Trophoblast cell (in vitro differentiated cells and primary cell): ENCODE measurements around the gene SLC66A3.

ENCODE experiments used
- DNase-seq, 2 donors: peaks; one replicate each; pipeline ENCODE4 v3.0.0-alpha.2; 2016
- H2AFZ ChIP-seq: 2 replicates; pipeline ENCODE4 v1.6.1; 2013; ENCODE audit warnings: low read length, moderate library complexity, mild to moderate bottlenecking; ENCODE audit not compliant: insufficient read depth, poor library complexity
- H2AK5ac ChIP-seq: 2 replicates; pipeline ENCODE4 v1.6.1; 2013; ENCODE audit warnings: mild to moderate bottlenecking, low read length
- H2BK120ac ChIP-seq: 2 replicates; pipeline ENCODE4 v1.6.1; 2013; ENCODE audit warnings: low read length, mild to moderate bottlenecking, moderate library complexity; ENCODE audit not compliant: insufficient read depth, poor library complexity
- H2BK12ac ChIP-seq: 2 replicates; pipeline ENCODE4 v1.6.1; 2013; ENCODE audit warnings: mild to moderate bottlenecking, low read length, moderate library complexity
- H2BK5ac ChIP-seq: 2 replicates; pipeline ENCODE4 v1.6.1; 2013; ENCODE audit warnings: low read length, low read depth, moderate library complexity, mild to moderate bottlenecking; ENCODE audit not compliant: poor library complexity
- H3K14ac ChIP-seq: 2 replicates; pipeline ENCODE4 v1.6.1; 2013; ENCODE audit warnings: mild to moderate bottlenecking, low read length
- H3K18ac ChIP-seq: 2 replicates; pipeline ENCODE4 v1.6.1; 2013; ENCODE audit warnings: mild to moderate bottlenecking, low read length
- H3K23ac ChIP-seq: 2 replicates; pipeline ENCODE4 v1.6.1; 2013; ENCODE audit warnings: low read length
- H3K27ac ChIP-seq: 2 replicates; pipeline ENCODE4 v1.5.1; 2013; ENCODE audit warnings: low read depth, mild to moderate bottlenecking, inconsistent platforms, low read length, moderate library complexity
- H3K27me3 ChIP-seq: 2 replicates; pipeline ENCODE4 v1.6.1; 2013; ENCODE audit warnings: inconsistent platforms, mild to moderate bottlenecking, low read length, moderate library complexity; ENCODE audit not compliant: insufficient read depth
- H3K36me3 ChIP-seq, 2 experiments: 1 replicate in 1 of 2; 2 replicates in 1 of 2; pipeline ENCODE4 v1.6.1; 2013; ENCODE audit warnings: low read length in 2 of 2, mild to moderate bottlenecking in 2 of 2, moderate library complexity in 1 of 2; ENCODE audit not compliant: insufficient read depth in 2 of 2, control insufficient read depth in 1 of 2
- H3K4ac ChIP-seq: 2 replicates; pipeline ENCODE4 v1.6.1; 2013; ENCODE audit warnings: low read depth, mild to moderate bottlenecking, low read length, moderate library complexity
- H3K4me1 ChIP-seq, 2 experiments: 1 replicate in 1 of 2; 2 replicates in 1 of 2; pipeline ENCODE4 v1.6.1; 2013; ENCODE audit warnings: low read length in 2 of 2, mild to moderate bottlenecking in 2 of 2, moderate library complexity in 1 of 2; ENCODE audit not compliant: insufficient read depth in 2 of 2, control insufficient read depth in 1 of 2
- H3K4me2 ChIP-seq: 2 replicates; pipeline ENCODE4 v1.6.1; 2013; ENCODE audit warnings: inconsistent platforms, mild to moderate bottlenecking, low read length, moderate library complexity
- H3K4me3 ChIP-seq: 2 replicates; pipeline ENCODE4 v1.5.1; 2013; ENCODE audit warnings: mild to moderate bottlenecking, low read depth, low read length, inconsistent platforms
- H3K79me1 ChIP-seq: one replicate; pipeline ENCODE4 v1.6.1; 2013; ENCODE audit warnings: low read length
- H3K79me2 ChIP-seq: 2 replicates; pipeline ENCODE4 v1.6.1; 2013; ENCODE audit warnings: low read length, mild to moderate bottlenecking; ENCODE audit not compliant: control insufficient read depth, insufficient read depth, poor library complexity
- H3K9ac ChIP-seq: 2 replicates; pipeline ENCODE4 v1.6.1; 2013; ENCODE audit warnings: mild to moderate bottlenecking, low read length
- H3K9me3 ChIP-seq: 2 replicates; pipeline ENCODE4 v1.6.1; 2013; ENCODE audit warnings: low read depth, mild to moderate bottlenecking, control low read depth, inconsistent platforms, low read length; ENCODE audit not compliant: insufficient read depth
- H4K12ac ChIP-seq: 2 replicates; pipeline ENCODE4 v1.6.1; 2013; ENCODE audit warnings: low read depth, mild to moderate bottlenecking, low read length, moderate library complexity
- H4K8ac ChIP-seq: 2 replicates; pipeline ENCODE4 v1.6.1; 2013; ENCODE audit warnings: low read depth, mild to moderate bottlenecking, low read length, moderate library complexity
- H4K91ac ChIP-seq: one replicate; pipeline ENCODE4 v1.6.1; 2013; ENCODE audit warnings: low read depth, mild to moderate bottlenecking, low read length, moderate library complexity
- WGBS: extraction: QIAGEN DNeasy Blood & Tissue Kit; methylation state at CpG from one replicate; pipeline ENCODE4 v1.1.7; 2013; ENCODE audit warnings: missing lambda C conversion rate; ENCODE audit not compliant: insufficient read length, insufficient coverage; ENCODE audit errors: extremely low coverage; 5-methylcytosine and 5-hydroxymethylcytosine counted together

Gene SLC66A3

DNA sequence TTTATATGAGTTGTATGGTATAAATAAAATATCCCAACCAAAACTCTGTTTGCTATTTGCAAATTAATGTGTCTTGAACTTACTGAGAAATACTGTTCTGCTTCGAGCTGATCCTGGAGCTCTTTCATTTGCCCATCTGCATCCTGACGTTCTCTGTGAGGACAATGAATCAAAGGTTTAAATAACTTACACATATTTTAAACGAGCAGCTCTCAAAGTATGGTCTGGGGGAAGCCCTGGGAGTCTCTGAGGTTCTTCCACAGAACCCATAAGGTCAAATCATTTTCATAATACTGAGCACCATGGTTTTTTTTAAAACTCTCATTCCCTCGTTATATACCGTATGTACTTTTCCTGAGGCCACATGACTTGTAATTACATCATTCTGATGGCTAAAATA, 46.7 kb downstream of the SLC66A3 start:
- no peak overlapping the region for H3K14ac ChIP-seq
- no peak overlapping the region for H3K4me2 ChIP-seq
- no peaks in the 10 kb centered on the region for H3K79me1 ChIP-seq
- H3K23ac ChIP-seq, result no peak overlapping the region
- H3K4me1 ChIP-seq, result no peaks in the 10 kb centered on the region
- no CpG with 5 or more reads among the region's 5 CpGs for WGBS
- no peak overlapping the region for H3K9ac ChIP-seq
- no peak for DNase-seq
- no peaks in the 10 kb centered on the region for H3K9me3 ChIP-seq
- no peak overlapping the region for H2BK5ac ChIP-seq
- H3K36me3 ChIP-seq, result peaks cover 4 to 9% of the 10 kb centered on the region in 2 experiments
- H4K8ac ChIP-seq, result no peak overlapping the region
- H3K4me3 ChIP-seq, result no peak overlapping the region
- no peak overlapping the region for H2AFZ ChIP-seq
- H3K4ac ChIP-seq, result no peak overlapping the region
- no peak overlapping the region for H2BK12ac ChIP-seq
- H3K18ac ChIP-seq, result no peak overlapping the region
- no peaks in the 10 kb centered on the region for H3K27me3 ChIP-seq
- no peak overlapping the region for H2BK120ac ChIP-seq
- no peaks in the 10 kb centered on the region for H3K79me2 ChIP-seq
- no peak overlapping the region for H3K27ac ChIP-seq
- H4K12ac ChIP-seq, result no peak overlapping the region
- no peak overlapping the region for H4K91ac ChIP-seq
- no peak overlapping the region for H2AK5ac ChIP-seq

DNA sequence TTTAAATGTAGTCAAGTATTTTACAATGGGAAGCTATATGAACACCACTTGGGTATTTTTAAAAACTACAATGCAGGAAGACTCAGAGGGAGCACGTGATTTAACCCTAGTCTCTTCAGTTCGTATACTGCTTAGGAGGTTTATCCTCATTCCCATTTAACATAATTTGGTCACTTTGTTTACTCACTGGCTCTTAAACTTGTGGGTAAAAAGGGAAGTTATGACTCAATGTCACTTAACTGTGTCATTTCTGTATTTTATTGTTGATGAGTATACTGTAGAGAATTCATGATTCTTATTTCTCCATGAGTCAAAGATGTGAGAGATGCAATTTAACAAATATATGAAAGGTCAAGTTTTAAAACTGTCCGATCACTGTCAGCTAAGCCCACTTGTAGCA, 48.2 kb downstream of the SLC66A3 start:
- peaks cover 4 to 7% of the 10 kb centered on the region in 2 experiments for H3K36me3 ChIP-seq
- no peaks in the 10 kb centered on the region for H3K9me3 ChIP-seq
- no peak overlapping the region for H3K4me2 ChIP-seq
- H3K4me3 ChIP-seq, result no peak overlapping the region
- no peaks in the 10 kb centered on the region for H3K79me2 ChIP-seq
- no peak overlapping the region for H2AK5ac ChIP-seq
- no peak overlapping the region for H3K14ac ChIP-seq
- H3K27me3 ChIP-seq, result no peaks in the 10 kb centered on the region
- no peak overlapping the region for H3K23ac ChIP-seq
- H2BK120ac ChIP-seq, result no peak overlapping the region
- H4K12ac ChIP-seq, result no peak overlapping the region
- no CpG with 5 or more reads among the region's 3 CpGs for WGBS
- H2AFZ ChIP-seq, result no peak overlapping the region
- H3K79me1 ChIP-seq, result no peaks in the 10 kb centered on the region
- H2BK12ac ChIP-seq, result no peak overlapping the region
- no peak overlapping the region for H2BK5ac ChIP-seq
- no peak overlapping the region for H3K27ac ChIP-seq
- no peak overlapping the region for H3K4ac ChIP-seq
- no peak overlapping the region for H4K8ac ChIP-seq
- H3K9ac ChIP-seq, result no peak overlapping the region
- H3K18ac ChIP-seq, result no peak overlapping the region
- no peak overlapping the region for H4K91ac ChIP-seq
- H3K4me1 ChIP-seq, result no peaks in the 10 kb centered on the region
- DNase-seq, result peak in 1 of 2 donors; percentile 26

DNA sequence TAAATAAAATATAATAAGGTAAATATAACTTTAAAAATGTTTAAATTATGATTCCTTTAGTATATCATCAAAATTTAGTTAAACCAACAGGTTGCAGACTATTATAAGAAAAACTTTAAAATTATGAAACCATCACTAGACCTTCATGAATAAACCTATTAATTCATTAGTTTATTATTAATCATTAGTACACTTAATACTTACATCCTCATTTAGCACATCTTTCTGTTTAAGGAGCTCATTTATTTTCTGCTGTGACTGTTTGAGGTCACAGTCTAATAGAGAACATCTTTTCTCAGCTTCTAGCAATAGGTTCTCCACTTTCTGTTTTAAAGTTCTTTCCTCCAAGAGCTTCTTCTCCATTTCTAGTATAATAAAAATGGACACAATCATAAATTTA, 52.8 kb downstream of the SLC66A3 start:
- no peak for DNase-seq
- Histone ChIP-seq H3K23ac (no peak overlapping the region), H2BK120ac (no peak overlapping the region), H2BK5ac (no peak overlapping the region), H3K4me1 (no peaks in the 10 kb centered on the region), H2BK12ac (no peak overlapping the region), H4K91ac (no peak overlapping the region), H3K79me1 (no peaks in the 10 kb centered on the region), H3K14ac (no peak overlapping the region), H3K27me3 (no peaks in the 10 kb centered on the region), H3K9ac (no peak overlapping the region), H3K36me3 (peaks cover 5 to 7% of the 10 kb centered on the region in 2 experiments), H3K18ac (no peak overlapping the region), H2AFZ (no peak overlapping the region), H3K79me2 (no peaks in the 10 kb centered on the region), H3K4me3 (no peak overlapping the region), H3K27ac (no peak overlapping the region), H3K9me3 (no peaks in the 10 kb centered on the region), H3K4ac (no peak overlapping the region), H4K12ac (no peak overlapping the region), H4K8ac (no peak overlapping the region), H2AK5ac (no peak overlapping the region), H3K4me2 (no peak overlapping the region)

DNA sequence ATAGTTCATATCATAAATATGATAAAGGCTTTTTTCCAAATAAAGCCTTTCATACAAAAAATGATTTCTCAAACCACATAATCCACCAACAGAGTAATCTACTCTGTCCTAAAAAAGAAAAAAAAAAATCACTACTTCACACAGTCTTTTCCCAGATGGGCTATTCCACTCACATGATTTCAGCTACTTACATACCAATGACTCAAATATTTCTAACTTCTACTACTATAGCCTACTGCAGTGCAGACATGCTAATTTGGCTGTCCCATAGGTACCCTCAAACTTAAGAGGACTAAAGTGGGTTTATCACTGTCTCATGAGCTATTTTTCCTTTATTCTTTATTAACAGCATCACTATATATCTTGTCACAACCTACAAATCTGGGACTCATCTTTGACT, 57.4 kb downstream of the SLC66A3 start:
- Histone ChIP-seq H3K18ac (no peak overlapping the region), H4K91ac (no peak overlapping the region), H2AK5ac (no peak overlapping the region), H4K8ac (no peak overlapping the region), H3K79me2 (no peaks in the 10 kb centered on the region), H3K9me3 (no peaks in the 10 kb centered on the region), H3K9ac (no peak overlapping the region), H3K23ac (no peak overlapping the region), H3K4me1 (peaks cover 0 to 3% of the 10 kb centered on the region in 2 experiments), H3K14ac (no peak overlapping the region), H2BK5ac (no peak overlapping the region), H3K4me3 (no peak overlapping the region), H3K36me3 (peaks cover 11 to 12% of the 10 kb centered on the region in 2 experiments), H3K27me3 (no peaks in the 10 kb centered on the region), H3K4me2 (no peak overlapping the region), H2BK12ac (no peak overlapping the region), H3K27ac (no peak overlapping the region), H3K4ac (no peak overlapping the region), H3K79me1 (no peaks in the 10 kb centered on the region), H2AFZ (no peak overlapping the region), H4K12ac (no peak overlapping the region), H2BK120ac (no peak overlapping the region)
- DNase-seq, result no peak
